Lower lobe of right lung (tissue), 2 donors: ENCODE data around the gene SMCO1. TPM values are rescaled to one million over a fixed set of nuclear protein-coding genes. Genes with fewer than 3 reads are reported as not detected.
"Not testable (repeated sequence)": the region's sequence is repeated elsewhere in the genome, so short reads cannot be mapped to it uniquely, and the experiment has no call there.

ENCODE experiments used
- ATAC-seq, 2 donors: fragments of 200-7000 bp; cut with Tn5 transposase; one replicate each; pipeline ENCODE4 v1.9.1; 2020 to 2022; ENCODE audit warnings: mild to moderate bottlenecking in 2 of 2, moderate library complexity in 2 of 2
- DNase-seq: peaks from one replicate; pipeline ENCODE4 v3.0.0-alpha.2; 2020
- H3K27ac ChIP-seq: fragments of 200-600 bp; one replicate; pipeline ENCODE4 v1.8.0; 2022
- H3K27me3 ChIP-seq: fragments of 200-600 bp; one replicate; pipeline ENCODE4 v1.8.0; 2022; ENCODE audit warnings: low read depth
- H3K36me3 ChIP-seq: fragments of 200-600 bp; one replicate; pipeline ENCODE4 v1.8.0; 2022; ENCODE audit warnings: mild to moderate bottlenecking
- H3K4me1 ChIP-seq: fragments of 200-600 bp; one replicate; pipeline ENCODE4 v1.8.0; 2022
- H3K4me3 ChIP-seq: fragments of 200-600 bp; one replicate; pipeline ENCODE4 v1.8.0; 2022; ENCODE audit warnings: mild to moderate bottlenecking
- H3K9me3 ChIP-seq: fragments of 200-600 bp; one replicate; pipeline ENCODE4 v1.8.0; 2022
- intact Hi-C: fragments of 100-400 bp; cut with DNase I; formaldehyde crosslinking; loops from one replicate; pipeline ENCODE4 v1.11.0; 2022
- total RNA-seq: library from RNA; stranded (reverse); fragmentation: NEBNext Ultra II Directional; extraction: Animal tissue kit (Norgen Biotek cat#: 25700); gene quantifications from one replicate; pipeline ENCODE4 v1.2.1, GENCODE V29; 2021
- TF ChIP-seq, protein P1 (sequence below): fragments of 200-600 bp; IDR thresholded peaks from one replicate; pipeline ENCODE4 v1.8.0; 2022; ENCODE audit warnings: antibody characterized with exemption, mild to moderate bottlenecking
- donor health status: DM: no; HTN: yes; CAD: no; lungs with severe emphysema.

SMCO1 gene
- total RNA-seq, 1 donor from 2014 or later, result not detected

DNA sequence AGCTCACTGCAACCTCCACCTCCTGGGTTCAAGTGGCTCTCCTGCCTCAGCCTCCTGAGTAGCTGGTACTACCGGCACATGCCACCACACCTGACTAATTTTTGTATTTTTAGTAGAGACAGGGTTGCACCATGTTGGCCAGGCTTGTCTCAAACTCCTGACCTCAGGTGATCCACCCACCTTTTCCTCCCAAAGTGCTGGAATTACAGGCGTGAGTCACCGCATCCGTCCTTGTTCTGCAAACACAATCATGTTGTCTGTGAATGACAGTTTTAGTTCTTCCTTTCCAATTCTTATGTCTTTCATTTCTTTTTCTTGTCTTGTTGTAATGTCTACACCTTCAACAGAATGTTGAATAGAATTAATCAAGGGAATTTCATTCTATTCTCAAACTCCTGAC, 16.3 kb upstream of the SMCO1 start:
- intact Hi-C loops, result no loop called here
- H3K4me1 ChIP-seq, result peaks cover 5% of the 10 kb centered on the region
- H3K36me3 ChIP-seq, result no peaks in the 10 kb centered on the region
- ATAC-seq (no peak), DNase-seq (no peak)
- no peak overlapping the region for H3K4me3 ChIP-seq
- TF ChIP-seq, protein P1, sequence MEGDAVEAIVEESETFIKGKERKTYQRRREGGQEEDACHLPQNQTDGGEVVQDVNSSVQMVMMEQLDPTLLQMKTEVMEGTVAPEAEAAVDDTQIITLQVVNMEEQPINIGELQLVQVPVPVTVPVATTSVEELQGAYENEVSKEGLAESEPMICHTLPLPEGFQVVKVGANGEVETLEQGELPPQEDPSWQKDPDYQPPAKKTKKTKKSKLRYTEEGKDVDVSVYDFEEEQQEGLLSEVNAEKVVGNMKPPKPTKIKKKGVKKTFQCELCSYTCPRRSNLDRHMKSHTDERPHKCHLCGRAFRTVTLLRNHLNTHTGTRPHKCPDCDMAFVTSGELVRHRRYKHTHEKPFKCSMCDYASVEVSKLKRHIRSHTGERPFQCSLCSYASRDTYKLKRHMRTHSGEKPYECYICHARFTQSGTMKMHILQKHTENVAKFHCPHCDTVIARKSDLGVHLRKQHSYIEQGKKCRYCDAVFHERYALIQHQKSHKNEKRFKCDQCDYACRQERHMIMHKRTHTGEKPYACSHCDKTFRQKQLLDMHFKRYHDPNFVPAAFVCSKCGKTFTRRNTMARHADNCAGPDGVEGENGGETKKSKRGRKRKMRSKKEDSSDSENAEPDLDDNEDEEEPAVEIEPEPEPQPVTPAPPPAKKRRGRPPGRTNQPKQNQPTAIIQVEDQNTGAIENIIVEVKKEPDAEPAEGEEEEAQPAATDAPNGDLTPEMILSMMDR, result no peak
- no peaks in the 10 kb centered on the region for H3K27me3 ChIP-seq
- H3K27ac ChIP-seq, result no peak overlapping the region
- no peaks in the 10 kb centered on the region for H3K9me3 ChIP-seq

DNA sequence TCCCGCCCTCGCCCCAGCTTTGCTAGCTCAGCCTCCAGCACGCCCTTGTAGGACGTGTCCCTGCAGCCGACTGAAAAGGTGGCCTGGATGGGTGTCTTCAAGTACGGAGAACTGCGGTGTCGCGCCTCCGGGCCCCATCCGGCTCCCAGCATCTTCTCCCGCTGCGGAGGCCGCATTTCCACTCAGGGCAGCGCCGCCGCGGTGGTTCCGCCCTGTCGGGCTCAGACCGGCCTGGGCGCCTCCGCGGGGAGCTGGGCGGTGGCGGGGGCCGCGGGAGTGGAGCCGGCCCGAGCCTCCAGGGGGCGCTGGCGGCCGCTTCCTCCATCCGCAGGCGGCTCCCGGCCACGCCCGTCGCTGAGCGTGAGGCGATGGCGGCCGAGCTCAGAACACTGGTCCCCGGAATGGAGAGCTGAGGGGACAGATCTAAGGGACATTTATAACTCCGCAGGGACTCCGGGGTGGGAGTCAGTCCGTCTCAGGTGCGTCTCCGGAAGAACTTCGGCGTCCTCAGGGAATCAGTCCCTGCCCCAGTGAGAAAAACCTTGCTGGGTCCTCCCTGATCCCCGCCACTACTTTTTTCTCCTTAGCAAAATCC, 13.6 kb upstream of the SMCO1 start:
- Histone ChIP-seq H3K27me3 (no peaks in the 10 kb centered on the region), H3K36me3 (no peaks in the 10 kb centered on the region), H3K4me3 (peak overlapping the region; percentile 50), H3K27ac (peak overlapping the region; percentile 37), H3K4me1 (peaks cover 5% of the 10 kb centered on the region), H3K9me3 (no peaks in the 10 kb centered on the region)
- DNase-seq (peak; percentile 85), ATAC-seq (peak; percentile 98 to 99)
- intact Hi-C loops, result no loop called here
- TF ChIP-seq, protein P1, result peak; percentile 74

DNA sequence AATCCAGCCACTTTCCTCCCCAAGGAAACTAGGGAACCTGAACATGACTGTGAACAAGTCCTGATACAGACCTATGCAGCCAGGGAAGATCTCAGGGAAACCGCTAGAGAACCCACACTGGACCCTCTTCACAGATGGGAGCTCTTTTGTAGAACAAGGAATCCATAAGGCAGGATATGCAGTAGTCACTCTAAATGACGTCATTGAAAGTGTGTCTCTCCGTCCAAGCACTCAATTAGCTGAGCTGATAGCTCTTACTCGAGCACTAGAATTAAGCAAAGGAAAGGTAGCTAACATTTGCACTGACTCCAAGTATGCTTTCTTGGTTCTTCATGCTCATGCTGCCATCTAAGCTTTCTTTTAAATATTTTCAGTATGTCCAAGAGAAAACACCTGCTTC, 10.0 kb upstream of the SMCO1 start:
- TF ChIP-seq, protein P1, result no peak
- Histone ChIP-seq H3K4me3 (no peak overlapping the region), H3K36me3 (no peaks in the 10 kb centered on the region), H3K27ac (no peak overlapping the region), H3K9me3 (peaks cover 10% of the 10 kb centered on the region), H3K27me3 (no peaks in the 10 kb centered on the region), H3K4me1 (peaks cover 5% of the 10 kb centered on the region)
- no peak for ATAC-seq
- intact Hi-C loops, result no loop called here
- no peak for DNase-seq

DNA sequence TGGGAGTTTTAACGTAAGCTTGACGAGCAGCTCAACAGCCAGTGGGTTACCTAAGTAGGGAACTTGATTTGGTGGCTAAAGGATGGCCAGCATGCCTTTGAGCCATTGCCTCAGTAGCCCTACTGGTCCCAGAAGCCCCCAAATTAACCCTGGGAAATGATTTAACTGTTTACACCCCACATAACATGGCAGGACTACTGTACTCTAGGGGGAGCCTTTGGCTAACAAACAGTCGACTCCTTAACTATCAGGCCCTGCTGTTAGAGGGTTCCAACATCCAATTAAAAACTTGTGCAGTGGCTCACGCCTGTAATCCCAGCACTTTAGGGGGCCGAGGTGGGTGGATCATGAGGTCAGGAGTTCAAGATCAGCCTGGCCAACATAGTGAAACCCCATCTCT, 9.4 kb upstream of the SMCO1 start:
- no peak overlapping the region for H3K4me3 ChIP-seq
- H3K36me3 ChIP-seq, result no peaks in the 10 kb centered on the region
- intact Hi-C loops, result no loop called here
- H3K27me3 ChIP-seq, result no peaks in the 10 kb centered on the region
- DNase-seq (no peak), ATAC-seq (no peak)
- H3K9me3 ChIP-seq, result peaks cover 16% of the 10 kb centered on the region
- peaks cover 5% of the 10 kb centered on the region for H3K4me1 ChIP-seq
- TF ChIP-seq, protein P1, result no peak
- H3K27ac ChIP-seq, result no peak overlapping the region

DNA sequence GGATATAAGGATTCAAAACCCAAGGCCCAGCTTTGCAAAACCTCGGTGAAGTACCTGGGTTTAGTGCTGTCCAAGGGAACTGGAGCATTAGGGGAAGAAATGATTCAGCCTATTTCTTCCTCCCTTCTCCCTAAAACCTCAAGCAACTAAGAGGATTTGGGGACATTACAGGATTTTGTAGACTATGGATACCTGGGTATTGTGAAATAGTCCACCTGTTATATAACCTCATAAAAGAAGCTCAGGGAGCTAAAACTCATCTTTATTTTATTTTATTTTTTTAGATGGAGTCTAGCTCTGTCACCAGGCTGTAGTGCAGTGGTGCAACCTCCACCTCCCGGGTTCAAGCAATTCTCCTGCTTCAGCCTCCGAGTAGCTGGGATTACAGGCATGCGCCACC, 8.7 kb upstream of the SMCO1 start:
- no peaks in the 10 kb centered on the region for H3K36me3 ChIP-seq
- DNase-seq, result no peak
- TF ChIP-seq, protein P1, result no peak
- peaks cover 23% of the 10 kb centered on the region for H3K9me3 ChIP-seq
- no peak overlapping the region for H3K4me3 ChIP-seq
- H3K4me1 ChIP-seq, result peaks cover 5% of the 10 kb centered on the region
- no peak for ATAC-seq
- intact Hi-C loops, result no loop called here
- no peaks in the 10 kb centered on the region for H3K27me3 ChIP-seq
- no peak overlapping the region for H3K27ac ChIP-seq

DNA sequence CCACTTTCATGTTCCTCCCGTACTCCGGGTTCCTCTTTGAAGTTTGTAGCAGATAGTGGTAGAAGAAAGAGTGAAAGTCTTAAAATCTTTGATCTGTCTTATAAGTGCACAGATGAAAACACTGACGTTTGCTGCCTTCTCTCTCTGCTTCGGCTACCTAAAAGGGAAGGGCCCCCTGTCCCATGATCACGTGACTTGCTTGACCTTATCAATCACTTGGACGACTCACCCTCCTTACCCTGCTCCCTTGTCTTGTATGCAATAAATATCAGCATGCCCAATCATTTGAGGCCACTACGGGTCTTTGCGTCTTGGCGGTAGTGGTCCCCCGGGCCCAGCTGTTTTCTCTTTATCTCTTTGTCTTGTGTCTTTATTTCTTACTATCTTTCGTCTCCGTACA, 6.1 kb upstream of the SMCO1 start:
- peaks cover 35% of the 10 kb centered on the region for H3K9me3 ChIP-seq
- intact Hi-C loops, result not testable (repeated sequence)

More for the DNA sequence above, 6.1 kb upstream of the SMCO1 start:
- H3K27me3 ChIP-seq, DNase-seq, H3K27ac ChIP-seq, ATAC-seq, H3K4me3 ChIP-seq, H3K4me1 ChIP-seq, H3K36me3 ChIP-seq: not testable (repeated sequence)
